ENCODE data around the gene MPP1. TPM values are rescaled to one million over a fixed set of nuclear protein-coding genes. Genes with fewer than 3 reads are reported as not detected.
A peak's percentile ranks its signal among the peaks of the same experiment; 100 is the strongest.

The MPP1 gene
- total and polyA plus RNA-seq, 2 of the 8 experiments (the other 6 are each of a cell fraction or from before 2014, with no cell fraction given): 7.6 to 13.4 TPM

GRCh38 chrX:154819771-154820341, 14.6 kb upstream of the MPP1 start:
- Histone ChIP-seq H3K4me1 (replicated peaks in 1 of 4; ENCODE audit: control insufficient read depth in 3 of 4, insufficient read depth in 4 of 4, low read length in 3 of 4) (peaks cover 0 to 7% (median 3%) of the 10 kb centered on the region in 4 experiments; a peak in 3 of 7 replicates), H2BK5ac (ENCODE audit: low read depth, low read length) (peak overlapping the region; percentile 62; the same call in 1 of the 2 replicates), H4K5ac (ENCODE audit: insufficient read length, low read depth, low read length) (no peak overlapping the region), H4K8ac (ENCODE audit: extremely low read depth, insufficient read depth, low read length) (no peak overlapping the region), H3K23me2 (ENCODE audit: low read depth, low read length) (no peaks in the 10 kb centered on the region), H3K9me3 (ENCODE audit: insufficient read depth in 2 of 2, low read depth in 1 of 2, low read length in 1 of 2) (peaks cover 0 to 4% of the 10 kb centered on the region in 2 experiments; a peak in 2 of 4 replicates), H3K9ac (replicated peaks in 1 of 4; ENCODE audit: extremely low read depth in 1 of 4, low read depth in 3 of 4, low read length in 3 of 4) (no peak overlapping the region), H3K27ac (ENCODE audit: low read depth, low read length) (peak overlapping the region; percentile 6; the same call in 1 of the 2 replicates), H3K18ac (ENCODE audit: extremely low read depth, low read length) (no peak overlapping the region; the same call in 1 of the 2 replicates), H3K4ac (replicated peaks; ENCODE audit: insufficient read length, low read depth, low read length) (no peak overlapping the region), H3K27me3 (replicated peaks in 1 of 4; ENCODE audit: control insufficient read depth in 3 of 4, extremely low read depth in 1 of 4, insufficient read depth in 3 of 4, low read length in 3 of 4) (no peaks in the 10 kb centered on the region), H3K14ac (ENCODE audit: insufficient read length) (no peak overlapping the region), H2AK5ac (ENCODE audit: low read depth, low read length) (no peak overlapping the region), H3K79me1 (ENCODE audit: low read depth, low read length) (no peaks in the 10 kb centered on the region), H3K4me2 (ENCODE audit: insufficient read depth in 1 of 2, low read depth in 2 of 2, low read length in 2 of 2) (peak overlapping the region in 1 of 2 experiments; percentile 38; a peak in 2 of 4 replicates), H3K36me3 (ENCODE audit: control insufficient read depth in 2 of 4, insufficient read depth in 4 of 4, low read length in 3 of 4) (peaks cover 0 to 2% (median 0%) of the 10 kb centered on the region in 4 experiments; a peak in 1 of 8 replicates), H4K20me1 (replicated peaks in 1 of 2; ENCODE audit: control insufficient read depth in 1 of 2, insufficient read depth in 2 of 2, low read length in 2 of 2) (no peaks in the 10 kb centered on the region), H2BK12ac (ENCODE audit: low read depth, low read length) (no peak overlapping the region), H2AFZ (ENCODE audit: low read length) (no peak overlapping the region), H3K56ac (replicated peaks; ENCODE audit: insufficient read length, low read depth, low read length) (no peak overlapping the region), H2BK20ac (ENCODE audit: low read length) (no peak overlapping the region), H3K79me2 (ENCODE audit: control insufficient read depth in 1 of 2, insufficient read depth in 2 of 2, low read length in 2 of 2) (no peaks in the 10 kb centered on the region), H3K23ac (ENCODE audit: insufficient read length) (no peak overlapping the region), H2BK120ac (replicated peaks; ENCODE audit: low read depth, low read length) (no peak overlapping the region), H3K4me3 (ENCODE audit: extremely low read depth in 1 of 4, insufficient read depth in 2 of 4, low read depth in 3 of 4, low read length in 4 of 4) (no peak overlapping the region), H4K91ac (replicated peaks; ENCODE audit: insufficient read length, low read length) (no peak overlapping the region), H2BK15ac (ENCODE audit: low read length) (no peak overlapping the region)
- no peak for TF ChIP-seq USF2 (IDR thresholded peaks at IDR 0.05; ENCODE audit: low read length)
- FAIRE-seq (no peak), DNase-seq (ENCODE audit: low read depth in 1 of 2, low spot score in 2 of 2) (no peak)
- WGBS, 2 experiments (ENCODE audit: extremely low coverage in 1 of 2, insufficient coverage in 1 of 2, insufficient read length in 1 of 2, insufficient replicate concordance in 2 of 2, low coverage in 1 of 2, low lambda C conversion rate in 2 of 2, missing lambda C conversion rate in 1 of 2): 73% methylated on average over 7 of the region's 7 CpGs; no CpG with 5 or more reads in 1 of the 2 experiments
- CTCF ChIA-PET (ENCODE audit: partially characterized antibody): interaction anchor here (0.8 kb wide), 1 partner anchor 71 kb away, joined by 3 read pairs; no protein-coding TSS in a partner anchor
- POLR2A ChIA-PET (ENCODE audit: partially characterized antibody): interaction anchor here (1.6 to 1.7 kb wide), 2 partner anchors 8 to 44 kb away, joined by 3 to 7 read pairs; no protein-coding TSS in a partner anchor

All from H1 (cell line).